ENCODE results near the gene ZC3H18.

- TF ChIP-seq CTCF (IDR thresholded peaks at IDR 0.05), result peak; percentile 85
- TF ChIP-seq ZFX (IDR thresholded peaks at IDR 0.05; ENCODE audit: borderline replicate concordance), result no peak
These were observed 42.8 kb upstream of the ZC3H18 start for GRCh38 chr16:88527186-88527936.
